HG03469 (cell line): ENCODE results near the gene TBC1D17.

ENCODE experiments used
- ATAC-seq: cut with Tn5 transposase; IDR thresholded peaks from one replicate; pipeline ENCODE4 v1.9.1; 2021; ENCODE audit warnings: mild to moderate bottlenecking, moderate library complexity, moderate number of reproducible peaks; ENCODE audit not compliant: unreplicated experiment

TBC1D17 gene

DNA sequence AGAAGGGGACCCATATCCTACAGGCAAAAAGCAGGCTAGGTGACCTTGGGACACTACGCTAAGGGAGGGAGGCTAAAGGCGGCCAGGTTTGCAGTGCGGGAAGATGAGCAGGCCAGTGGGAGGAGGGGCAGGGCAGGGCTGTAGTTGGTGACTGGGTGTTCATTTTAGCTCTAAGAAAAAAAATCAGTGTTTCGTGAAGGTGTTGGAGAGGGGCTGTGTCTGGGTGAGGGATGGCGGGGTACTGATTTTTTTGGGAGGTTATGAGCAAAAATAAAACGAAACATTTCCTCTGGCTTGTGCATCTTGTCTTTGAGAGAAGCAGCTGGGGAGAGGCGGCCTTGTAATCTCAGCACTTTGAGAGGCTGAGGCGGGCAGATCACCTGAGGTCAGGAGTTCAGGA is 56.1 kb downstream of the TBC1D17 start:
- no peak for ATAC-seq

- ATAC-seq, result no peak
Observed at GRCh38 chr19:49936549-49936948, 59.0 kb downstream of the TBC1D17 start.

- ATAC-seq, result no peak
Observed at GRCh38 chr19:49937750-49938381, 60.4 kb downstream of the TBC1D17 start.
